Measurements from ENCODE around the gene CD84.
"Not testable (repeated sequence)": the region's sequence is repeated elsewhere in the genome, so short reads cannot be mapped to it uniquely, and the experiment has no call there.

The CD84 gene

GRCh38 chr1:160579216-160579701 is at the start of gene CD84:
CD84 (minus strand) TSS chr1:160579496; CDS start chr1:160579437, 59 bp downstream.
- no peak for DNase-seq

- DNase-seq = no peak
Observed at GRCh38 chr1:160628799-160629263, 49.5 kb upstream of the CD84 start.

- DNase-seq = not testable (repeated sequence)
Observed at GRCh38 chr1:160627677-160628289, 48.5 kb upstream of the CD84 start.

- DNase-seq = no peak
Observed at GRCh38 chr1:160626509-160627342, 47.4 kb upstream of the CD84 start.

- no peak for DNase-seq
Observed at GRCh38 chr1:160625725-160626498, 46.6 kb upstream of the CD84 start.

GRCh38 chr1:160625321-160625720 is 46.0 kb upstream of the CD84 start:
- DNase-seq = no peak

GRCh38 chr1:160624464-160624863 is 45.2 kb upstream of the CD84 start:
- DNase-seq = no peak

GRCh38 chr1:160623862-160624261 is 44.6 kb upstream of the CD84 start:
- DNase-seq = no peak

- no peak for DNase-seq
Observed at GRCh38 chr1:160623227-160623633, 43.9 kb upstream of the CD84 start.

- no peak for DNase-seq
Observed at GRCh38 chr1:160622501-160623226, 43.4 kb upstream of the CD84 start.

GRCh38 chr1:160621633-160622413 is 42.5 kb upstream of the CD84 start:
- DNase-seq = no peak

GRCh38 chr1:160620942-160621632 is 41.8 kb upstream of the CD84 start:
- no peak for DNase-seq

GRCh38 chr1:160619742-160620277 is 40.5 kb upstream of the CD84 start:
- DNase-seq = no peak

GRCh38 chr1:160618763-160619274 is 39.5 kb upstream of the CD84 start:
- no peak for DNase-seq

GRCh38 chr1:160618327-160618726 is 39.0 kb upstream of the CD84 start:
- DNase-seq = no peak

GRCh38 chr1:160615660-160616059 is 36.4 kb upstream of the CD84 start:
- DNase-seq = no peak

- no peak for DNase-seq
Observed at GRCh38 chr1:160614410-160614809, 35.1 kb upstream of the CD84 start.

- no peak for DNase-seq
Observed at GRCh38 chr1:160612613-160613218, 33.4 kb upstream of the CD84 start.

GRCh38 chr1:160610569-160611242 is 31.4 kb upstream of the CD84 start:
- no peak for DNase-seq

- DNase-seq = no peak
Observed at GRCh38 chr1:160608941-160609340, 29.6 kb upstream of the CD84 start.

Measured in NCI-H510A (cell line).